K562 (cell line): ENCODE measurements around the gene IL17RB. TPM values are rescaled to one million over a fixed set of nuclear protein-coding genes. Genes with fewer than 3 reads are reported as not detected.

ENCODE experiments used
- ATAC-seq: fragments of 200-7000 bp; cut with Tn5 transposase; 3 replicates; pipeline ENCODE4 v1.9.1; 2020; ENCODE audit warnings: moderate library complexity
- BruUV-seq: library from RNA; stranded (reverse); fragments of 400-500 nt; replicated peaks from 2 replicates; lab custom pipeline; 2021; lab: Mats Ljungman, UMichigan
- CTCF ChIA-PET: fragments of 300-600 bp; formaldehyde crosslinking; extraction: SDS; loops from one replicate; lab custom pipeline; 2021; ENCODE audit warnings: low intra/inter-chr PET ratio; lab: Yijun Ruan, JAX
- POLR2A ChIA-PET: fragments of 300-600, 350-650 bp; sonication (Branson Sonifier 250); formaldehyde crosslinking; extraction: SDS; loops from one replicate; lab custom pipeline; 2021; ENCODE audit warnings: antibody characterized with exemption, inconsistent platforms; lab: Yijun Ruan, JAX
- DNase-seq, 4 experiments: peaks; one replicate each; pipeline versions ENCODE4 v3.0.0 to v3.0.0-alpha.2; 2011 to 2018; ENCODE audit warnings: low spot score in 3 of 4, mixed read lengths in 3 of 4; ENCODE audit errors: extremely low read depth in 1 of 4
- FAIRE-seq: peaks from 2 replicates; lab custom pipeline; 2011; peaks lifted over from hg19 to GRCh38; lab: Jason Lieb, UNC
- H2AFZ ChIP-seq: 2 replicates; pipeline ENCODE4 v1.6.0; 2011; ENCODE audit warnings: low read depth, low read length, control low read depth, inconsistent platforms
- H3K27ac ChIP-seq: fragments of 200-600 bp; 3 replicates; pipeline ENCODE4 v1.8.0; 2011; ENCODE audit warnings: low read depth, mild to moderate bottlenecking, control low read depth, inconsistent platforms, low read length, moderate library complexity, mixed read lengths; ENCODE audit errors: extremely low read depth
- H3K27me3 ChIP-seq, 2 experiments: fragments of 300-600 bp in 1 of 2; 2 replicates in 1 of 2; 3 replicates in 1 of 2; pipeline versions ENCODE4 v1.6.0 to v1.8.0; 2011; ENCODE audit warnings: inconsistent platforms in 2 of 2, low read length in 2 of 2, mild to moderate bottlenecking in 1 of 2, mixed read lengths in 1 of 2, moderate library complexity in 1 of 2; ENCODE audit not compliant: control insufficient read depth in 2 of 2, insufficient read depth in 2 of 2
- H3K36me3 ChIP-seq: fragments of 300-600 bp; 3 replicates; pipeline ENCODE4 v1.8.0; 2011; ENCODE audit warnings: mild to moderate bottlenecking, low read length, inconsistent platforms; ENCODE audit not compliant: control insufficient read depth, insufficient read depth
- H3K4me1 ChIP-seq, 2 experiments: fragments of 200-600 bp in 1 of 2; replicated peaks in 1 of 2; 2 replicates in 1 of 2; 3 replicates in 1 of 2; pipeline versions ENCODE4 v1.5.1 to v1.8.0; 2011; ENCODE audit warnings: inconsistent platforms in 2 of 2, low read length in 2 of 2, mild to moderate bottlenecking in 1 of 2, mixed read lengths in 1 of 2, moderate library complexity in 1 of 2; ENCODE audit not compliant: control insufficient read depth in 2 of 2, insufficient read depth in 2 of 2
- H3K4me2 ChIP-seq: 2 replicates; pipeline ENCODE4 v1.6.1; 2011; ENCODE audit warnings: low read length, control low read depth, inconsistent platforms, mixed read lengths; ENCODE audit not compliant: insufficient read depth
- H3K4me3 ChIP-seq: fragments of 200-600 bp; sonication (generic), shearing (Covaris generic); 2 replicates; pipeline ENCODE4 v1.5.1; 2016; ENCODE audit warnings: control low read depth, inconsistent platforms
- H3K79me2 ChIP-seq: fragments of 200-600 bp; 3 replicates; pipeline ENCODE4 v1.8.0; 2011; ENCODE audit warnings: low read length, inconsistent platforms; ENCODE audit not compliant: control insufficient read depth, insufficient read depth
- H3K9ac ChIP-seq, 2 experiments: 2 replicates each; pipeline versions ENCODE4 v1.6.0 to v1.6.1; 2011; ENCODE audit warnings: low read depth in 2 of 2, low read length in 2 of 2, control low read depth in 1 of 2, inconsistent platforms in 1 of 2, mild to moderate bottlenecking in 1 of 2, mixed read lengths in 1 of 2; ENCODE audit not compliant: insufficient read depth in 1 of 2
- H3K9me1 ChIP-seq: one replicate; pipeline ENCODE4 v1.6.0; 2011; ENCODE audit warnings: inconsistent platforms, mild to moderate bottlenecking, low read length, moderate library complexity; ENCODE audit not compliant: control insufficient read depth, insufficient read depth
- H3K9me3 ChIP-seq: replicated peaks from 2 replicates; pipeline ENCODE4 v1.5.1; 2011; ENCODE audit warnings: low read depth, low read length, inconsistent platforms; ENCODE audit not compliant: control insufficient read depth, insufficient read depth
- H4K20me1 ChIP-seq: replicated peaks from 2 replicates; pipeline ENCODE4 v1.6.1; 2011; ENCODE audit warnings: low read length, inconsistent platforms, mixed read lengths; ENCODE audit not compliant: control insufficient read depth, insufficient read depth
- ATF7 ChIP-seq: fragments of 450-650 bp; IDR thresholded peaks from 2 replicates; pipeline ENCODE4 v1.7.1; 2014; ENCODE audit warnings: mild to moderate bottlenecking, moderate library complexity
- CSDE1 ChIP-seq, 2 experiments: fragments of 450-650 bp; IDR thresholded peaks; 2 replicates each; pipeline ENCODE4 v1.6.1; 2016; ENCODE audit warnings: mild to moderate bottlenecking in 1 of 2
- HDAC1 ChIP-seq, 2 experiments: fragments of 450-650 bp; IDR thresholded peaks; 2 replicates each; pipeline ENCODE4 v1.6.1; 2016 to 2017; ENCODE audit warnings: inconsistent platforms in 1 of 2, mild to moderate bottlenecking in 1 of 2, moderate library complexity in 1 of 2
- HMG20A ChIP-seq: fragments of 450-650 bp; formaldehyde crosslinking; conservative IDR thresholded peaks from 2 replicates; pipeline ENCODE4 v1.4.0; 2020; ENCODE audit warnings: mild to moderate bottlenecking, mixed read lengths
- KDM2B ChIP-seq: fragments of 250-450 bp; sonication (Bioruptor Pico); IDR thresholded peaks from 2 replicates; pipeline ENCODE4 v1.8.0; 2021; ENCODE audit warnings: mild to moderate bottlenecking, moderate library complexity
- KLF1 ChIP-seq: fragments of 450-650 bp; IDR thresholded peaks from 2 replicates; pipeline ENCODE4 v1.6.1; 2016; ENCODE audit warnings: missing genetic modification characterization, missing compliant biosample characterization
- WGBS: fragments of 100-300 bp; shearing (Covaris generic); methylation state at CpG from one replicate; pipeline ENCODE4 v1.1.6; 2016; ENCODE audit warnings: low coverage, mixed read lengths; ENCODE audit not compliant: insufficient coverage; ENCODE audit errors: missing lambda C conversion rate; 5-methylcytosine and 5-hydroxymethylcytosine counted together
- in situ Hi-C: fragments of 300-500 bp; cut with MboI; formaldehyde crosslinking; loops from 4 replicates; pipeline ENCODE4 v1.15.0; 2018; ENCODE audit warnings: inconsistent platforms, mixed read lengths
- intact Hi-C: fragments of 100-400 bp; cut with micrococcal nuclease; formaldehyde crosslinking; loops from 2 replicates; pipeline ENCODE4 v1.14.2; 2022
- polyA plus RNA-seq, 8 experiments: library from polyadenylated mRNA; depleted of rRNA in 4 of 8; stranded (reverse) in 5 of 8; unstranded in 3 of 8; fragments of >200 nt; fragmentation: Nextera tagmentation in 2 of 8; fragmentation: Illumina TruSeq in 1 of 8; extraction: Ambion mirVana in 2 of 8; extraction: Trizol in 1 of 8; gene quantifications; 2 replicates each; pipeline versions ENCODE4 v1.2.1 to v1.2.3, GENCODE V29; 2011 to 2014; ENCODE audit warnings: inconsistent platforms in 1 of 8, missing spikeins in 1 of 8
- total RNA-seq, 7 experiments: library from RNA; depleted of rRNA in 6 of 7; stranded (reverse); fragments of >200 nt in 6 of 7; fragmentation: Illumina TruSeq in 2 of 7; extraction: Trizol in 2 of 7; gene quantifications; 2 replicates each; pipeline versions ENCODE4 v1.2.1 to v1.2.3, GENCODE V29; 2011 to 2021; ENCODE audit warnings: low replicate concordance in 1 of 7
- TF ChIP-seq, protein P1 (sequence below), 2 experiments: IDR thresholded peaks in 1 of 2; conservative IDR thresholded peaks in 1 of 2; 2 replicates each; pipeline ENCODE4 v1.6.1; 2016; ENCODE audit warnings: low read depth in 2 of 2, mild to moderate bottlenecking in 1 of 2, missing compliant biosample characterization in 1 of 2, missing genetic modification characterization in 1 of 2, moderate library complexity in 1 of 2

IL17RB gene
- total and polyA plus RNA-seq, 9 of the 15 experiments (the other 6 are each of a cell fraction or from before 2014, with no cell fraction given), result 1.1 to 4.1 (median 1.7) TPM

DNA sequence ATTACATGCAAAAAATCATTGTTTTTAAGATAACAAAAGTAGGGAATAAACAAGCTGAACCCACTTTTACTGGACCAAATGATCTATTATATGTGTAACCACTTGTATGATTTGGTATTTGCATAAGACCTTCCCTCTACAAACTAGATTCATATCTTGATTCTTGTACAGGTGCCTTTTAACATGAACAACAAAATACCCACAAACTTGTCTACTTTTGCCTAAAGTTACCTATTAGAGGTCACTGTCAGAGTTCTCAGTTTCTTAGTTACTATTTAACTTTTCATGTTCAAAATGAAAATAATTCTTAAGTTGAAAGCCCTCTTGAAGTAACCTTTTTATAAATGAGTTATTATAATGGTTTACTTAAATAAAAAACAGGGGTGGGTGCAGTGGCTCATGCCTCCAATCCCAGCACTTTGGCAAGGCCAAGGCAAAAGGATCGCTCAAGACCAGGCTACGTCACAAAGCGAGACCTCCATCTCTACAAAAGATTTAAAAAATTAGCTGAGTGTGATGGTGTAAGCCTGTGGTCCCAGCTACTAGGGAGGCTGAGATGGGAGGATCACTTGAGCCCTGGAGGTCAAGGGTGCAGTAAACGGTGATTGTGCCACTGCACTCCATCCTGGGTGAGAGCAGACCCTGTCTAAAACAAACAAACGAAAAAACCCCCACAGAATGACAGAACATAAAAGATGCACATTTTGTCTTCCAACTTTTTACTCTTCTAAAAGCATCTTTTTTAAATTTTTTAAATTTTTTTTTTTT is 19.5 kb downstream of the IL17RB start:
- 25% methylated on average over 1 of the region's 5 CpGs for WGBS
- H3K27me3 ChIP-seq, result no peaks in the 10 kb centered on the region
- ChIA-PET POLR2A (no interaction called here), CTCF (no interaction called here)
- H3K9me1 ChIP-seq, result no peaks in the 10 kb centered on the region
- H4K20me1 ChIP-seq, result no peaks in the 10 kb centered on the region
- peaks cover 44% of the 10 kb centered on the region; the same call in 2 of the 3 replicates for H3K36me3 ChIP-seq
- FAIRE-seq (no peak), DNase-seq (no peak), ATAC-seq (no peak)
- no peaks in the 10 kb centered on the region for H3K79me2 ChIP-seq
- no TSS peak for BruUV-seq
- no peak overlapping the region for H3K4me3 ChIP-seq
- H3K9ac ChIP-seq, result no peak overlapping the region
- no peak for TF ChIP-seq KLF1 (tag)
- TF ChIP-seq HDAC1 (IDR thresholded peaks at IDR 0.05), result no peak
- TF ChIP-seq KDM2B, result no peak
- no peak for TF ChIP-seq CSDE1 (IDR thresholded peaks at IDR 0.05)
- TF ChIP-seq, protein P1, sequence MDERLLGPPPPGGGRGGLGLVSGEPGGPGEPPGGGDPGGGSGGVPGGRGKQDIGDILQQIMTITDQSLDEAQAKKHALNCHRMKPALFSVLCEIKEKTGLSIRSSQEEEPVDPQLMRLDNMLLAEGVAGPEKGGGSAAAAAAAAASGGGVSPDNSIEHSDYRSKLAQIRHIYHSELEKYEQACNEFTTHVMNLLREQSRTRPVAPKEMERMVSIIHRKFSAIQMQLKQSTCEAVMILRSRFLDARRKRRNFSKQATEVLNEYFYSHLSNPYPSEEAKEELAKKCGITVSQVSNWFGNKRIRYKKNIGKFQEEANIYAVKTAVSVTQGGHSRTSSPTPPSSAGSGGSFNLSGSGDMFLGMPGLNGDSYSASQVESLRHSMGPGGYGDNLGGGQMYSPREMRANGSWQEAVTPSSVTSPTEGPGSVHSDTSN (CRISPR knock-in tag; IDR thresholded peaks at IDR 0.05; ENCODE audit: low read depth), result no peak
- TF ChIP-seq, protein P1 (tag; conservative IDR thresholded peaks at IDR 0.05; ENCODE audit: low read depth), result no peak
- no peak for TF ChIP-seq HMG20A (CRISPR knock-in tag)
- TF ChIP-seq ATF7, result no peak
- H3K9me3 ChIP-seq, result no peaks in the 10 kb centered on the region
- H3K4me1 ChIP-seq, result no peaks in the 10 kb centered on the region
- intact Hi-C loops, result no loop called here
- no peak overlapping the region for H3K4me2 ChIP-seq
- H2AFZ ChIP-seq, result no peak overlapping the region
- in situ Hi-C loops, result no loop called here
- no peak overlapping the region for H3K27ac ChIP-seq
